Upper lobe of left lung (tissue), 6 donors: ENCODE data around the gene PPP1R13B. TPM values are rescaled to one million over a fixed set of nuclear protein-coding genes. Genes with fewer than 3 reads are reported as not detected.

Experiments
- ATAC-seq, 2 donors: fragments of 200-7000 bp; cut with Tn5 transposase; one replicate each; pipeline ENCODE4 v1.9.1; 2022; ENCODE audit warnings: mild to moderate bottlenecking in 2 of 2, moderate library complexity in 2 of 2; ENCODE audit not compliant: low FRiP score in 2 of 2
- DNase-seq, 2 donors: peaks; one replicate each; pipeline ENCODE4 v3.0.0-alpha.2; 2019 to 2020
- H3K27ac ChIP-seq, 4 donors: fragments of 200-600 bp; sonication (generic); one replicate each; pipeline ENCODE4 v1.5.1; 2016 to 2019
- H3K27me3 ChIP-seq, 4 donors: fragments of 200-600 bp; sonication (generic); one replicate each; pipeline ENCODE4 v1.5.1; 2017 to 2019
- H3K36me3 ChIP-seq, 4 donors: fragments of 200-600 bp; sonication (generic); one replicate each; pipeline ENCODE4 v1.5.1; 2016 to 2019
- H3K4me1 ChIP-seq, 4 donors: fragments of 200-600 bp; sonication (generic); one replicate each; pipeline ENCODE4 v1.5.1; 2018 to 2019
- H3K4me3 ChIP-seq, 4 donors: fragments of 200-600 bp; sonication (generic); one replicate each; pipeline ENCODE4 v1.5.1; 2017 to 2019; ENCODE audit warnings: mild to moderate bottlenecking in 2 of 4, moderate library complexity in 1 of 4
- H3K9me3 ChIP-seq, 4 donors: fragments of 200-600 bp; sonication (generic); one replicate each; pipeline ENCODE4 v1.5.1; 2018 to 2019
- EP300 ChIP-seq, 4 donors: sonication (generic); formaldehyde crosslinking; IDR thresholded peaks; one replicate each; pipeline ENCODE4 v1.5.1; 2017; ENCODE audit warnings: antibody characterized with exemption in 4 of 4, control low read depth in 2 of 4
- POLR2A ChIP-seq, 4 donors: fragments of 450-650 bp; IDR thresholded peaks; one replicate each; pipeline ENCODE4 v1.5.1; 2016 to 2017; ENCODE audit warnings: antibody characterized with exemption in 4 of 4, mild to moderate bottlenecking in 2 of 4
- POLR2AphosphoS5 ChIP-seq, 2 donors: sonication (generic); formaldehyde crosslinking; IDR thresholded peaks; one replicate each; pipeline ENCODE4 v1.5.1; 2017; ENCODE audit warnings: antibody characterized with exemption in 2 of 2
- WGBS, 2 donors: methylation state at CpG; one replicate each; pipeline ENCODE4 v1.1.5; 2017 to 2018; 5-methylcytosine and 5-hydroxymethylcytosine counted together
- total RNA-seq, 6 donors: library from RNA; depleted of rRNA in 4 of 6; stranded (reverse); fragments of >200 nt in 4 of 6; gene quantifications; one replicate each; pipeline versions ENCODE4 v1.1.0 to v1.2.1, GENCODE V29; 2016 to 2021
- TF ChIP-seq, protein P1 (sequence below), 6 experiments: fragments of 450-650 bp in 4 of 6; fragments of 200-600 bp in 2 of 6; sonication (generic) in 2 of 6; IDR thresholded peaks; one replicate each; pipeline ENCODE4 v1.5.1; 2016 to 2019; ENCODE audit warnings: antibody characterized with exemption in 6 of 6
- donor health status: DM: no; HTN: no; CAD: no; lungs with moderate emphysema.
- donor health status: DM: no; HTN: yes; CAD: no; lungs with severe emphysema.

The PPP1R13B gene
- total RNA-seq, 6 donors from 2014 or later, result 37.0 to 117 (median 71.1) TPM

DNA sequence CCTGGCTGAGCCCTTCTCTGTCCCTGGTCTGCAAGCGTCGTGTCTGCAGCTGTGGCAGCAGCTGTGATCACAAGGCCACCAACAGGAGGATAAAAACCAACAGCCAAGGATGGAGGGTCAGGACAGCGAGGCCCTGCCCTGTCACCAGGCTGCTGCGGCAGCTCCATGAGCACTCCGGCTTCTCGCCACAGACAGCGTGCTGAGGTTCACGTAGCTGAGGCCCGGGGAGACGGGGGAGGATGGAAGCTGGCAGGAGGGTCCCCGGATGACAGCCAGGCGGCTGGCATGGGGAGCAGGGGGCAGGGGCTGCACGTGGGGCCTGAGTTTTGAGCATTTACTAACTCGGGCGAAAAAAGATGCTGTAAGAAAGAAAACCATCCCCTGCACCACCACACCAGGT lies 137.6 kb downstream of the PPP1R13B start:
- TF ChIP-seq POLR2AphosphoS5 (IDR thresholded peaks at IDR 0.05) (no peak), EP300 (IDR thresholded peaks at IDR 0.05) (no peak), POLR2A (IDR thresholded peaks at IDR 0.05) (no peak)
- TF ChIP-seq, protein P1, sequence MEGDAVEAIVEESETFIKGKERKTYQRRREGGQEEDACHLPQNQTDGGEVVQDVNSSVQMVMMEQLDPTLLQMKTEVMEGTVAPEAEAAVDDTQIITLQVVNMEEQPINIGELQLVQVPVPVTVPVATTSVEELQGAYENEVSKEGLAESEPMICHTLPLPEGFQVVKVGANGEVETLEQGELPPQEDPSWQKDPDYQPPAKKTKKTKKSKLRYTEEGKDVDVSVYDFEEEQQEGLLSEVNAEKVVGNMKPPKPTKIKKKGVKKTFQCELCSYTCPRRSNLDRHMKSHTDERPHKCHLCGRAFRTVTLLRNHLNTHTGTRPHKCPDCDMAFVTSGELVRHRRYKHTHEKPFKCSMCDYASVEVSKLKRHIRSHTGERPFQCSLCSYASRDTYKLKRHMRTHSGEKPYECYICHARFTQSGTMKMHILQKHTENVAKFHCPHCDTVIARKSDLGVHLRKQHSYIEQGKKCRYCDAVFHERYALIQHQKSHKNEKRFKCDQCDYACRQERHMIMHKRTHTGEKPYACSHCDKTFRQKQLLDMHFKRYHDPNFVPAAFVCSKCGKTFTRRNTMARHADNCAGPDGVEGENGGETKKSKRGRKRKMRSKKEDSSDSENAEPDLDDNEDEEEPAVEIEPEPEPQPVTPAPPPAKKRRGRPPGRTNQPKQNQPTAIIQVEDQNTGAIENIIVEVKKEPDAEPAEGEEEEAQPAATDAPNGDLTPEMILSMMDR (IDR thresholded peaks at IDR 0.05), result no peak
- Histone ChIP-seq H3K27ac (no peak overlapping the region), H3K36me3 (peaks cover 0 to 31% (median 12%) of the 10 kb centered on the region in 4 donors), H3K4me1 (peaks cover 40 to 58% (median 48%) of the 10 kb centered on the region in 4 donors), H3K9me3 (no peaks in the 10 kb centered on the region), H3K4me3 (no peak overlapping the region), H3K27me3 (no peaks in the 10 kb centered on the region)
- WGBS, 2 donors, result 94 to 95% methylated on average over 15 of the region's 15 CpGs
- ATAC-seq, result no peak
- DNase-seq, result no peak

DNA sequence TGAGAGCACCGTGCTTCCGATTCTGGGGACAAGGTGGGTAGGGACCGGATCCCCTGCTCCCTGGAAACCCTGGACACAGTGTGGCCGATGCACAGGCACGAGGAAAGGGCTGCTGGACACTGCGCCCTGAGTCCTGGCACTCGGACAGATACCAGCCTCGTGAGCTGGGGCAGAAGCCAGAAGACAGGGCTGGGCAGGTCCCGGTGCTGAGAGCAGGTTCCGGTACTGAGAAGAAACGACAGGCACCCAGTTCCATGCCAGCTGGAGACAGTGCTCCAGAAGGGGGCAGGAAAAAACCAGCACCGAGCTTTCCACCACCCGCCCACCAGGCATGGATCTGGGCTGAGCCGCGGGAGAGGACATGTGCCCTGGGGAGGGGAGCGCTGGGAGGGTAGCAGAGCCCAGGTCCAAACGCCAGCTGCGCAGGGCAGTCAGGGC lies 138.6 kb downstream of the PPP1R13B start:
- no peak for DNase-seq
- Histone ChIP-seq H3K9me3 (no peaks in the 10 kb centered on the region), H3K4me1 (peaks cover 38 to 61% (median 49%) of the 10 kb centered on the region in 4 donors), H3K36me3 (peaks cover 0 to 41% (median 12%) of the 10 kb centered on the region in 4 donors), H3K4me3 (no peak overlapping the region), H3K27ac (no peak overlapping the region), H3K27me3 (no peaks in the 10 kb centered on the region)
- WGBS, 2 donors, result 89 to 93% methylated on average over 13 to 14 of the region's 18 CpGs
- TF ChIP-seq POLR2A (IDR thresholded peaks at IDR 0.05), result no peak
- ATAC-seq, result no peak

DNA sequence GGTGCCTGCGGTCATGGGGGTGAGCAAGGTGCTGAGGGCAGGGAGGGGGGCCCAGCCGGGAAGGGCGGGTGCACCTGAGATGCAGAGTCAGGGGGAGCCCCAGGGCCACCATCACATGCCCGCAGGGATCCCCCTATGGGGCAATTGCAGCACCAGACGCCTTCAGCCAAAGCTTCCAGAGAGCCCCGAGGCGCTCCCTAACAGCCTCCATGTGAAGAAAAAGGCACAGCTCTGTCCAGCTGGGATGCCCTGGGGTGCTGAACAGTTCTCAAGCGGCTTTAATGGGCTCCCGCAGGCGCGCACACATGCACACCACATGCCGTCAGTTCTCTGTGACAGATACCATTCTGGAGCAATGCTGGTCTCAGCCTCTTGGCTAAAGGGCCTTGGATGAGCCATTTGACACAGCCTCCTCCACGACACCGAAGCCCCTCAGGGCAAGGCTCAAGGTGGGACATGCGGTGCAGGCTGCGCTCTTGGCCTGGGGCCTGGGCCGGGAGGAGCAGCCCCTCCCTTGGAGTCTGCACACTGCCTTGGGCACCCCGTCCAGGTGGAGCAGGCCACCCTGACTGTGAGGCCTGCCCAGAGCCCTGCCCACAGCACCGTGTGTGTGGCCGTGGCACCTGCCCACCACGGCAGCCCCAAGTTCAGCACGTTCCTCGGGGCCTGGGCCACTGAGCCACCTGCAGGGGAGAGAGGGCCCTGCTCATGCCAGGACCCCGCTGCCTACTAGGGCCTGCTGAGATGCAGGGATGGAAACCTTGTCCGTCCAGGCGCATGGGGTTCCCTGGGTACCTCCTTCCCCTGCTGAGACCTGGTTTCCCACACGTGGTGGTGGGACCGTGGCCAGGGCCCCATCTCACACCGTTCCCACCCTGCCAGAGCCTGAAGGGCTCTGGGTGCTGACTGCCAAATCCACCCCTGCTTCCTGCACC lies 139.8 kb downstream of the PPP1R13B start:
- no peak overlapping the region for H3K4me3 ChIP-seq
- TF ChIP-seq EP300 (IDR thresholded peaks at IDR 0.05) (no peak), POLR2A (IDR thresholded peaks at IDR 0.05) (no peak), POLR2AphosphoS5 (IDR thresholded peaks at IDR 0.05) (no peak)
- TF ChIP-seq, protein P1 (IDR thresholded peaks at IDR 0.05), result no peak
- peaks cover 6 to 53% (median 23%) of the 10 kb centered on the region in 4 donors for H3K36me3 ChIP-seq
- WGBS, 2 donors, result 88 to 91% methylated on average over 12 to 21 of the region's 29 CpGs
- DNase-seq, result peak in 1 of 2 donors; percentile 76
- no peaks in the 10 kb centered on the region for H3K9me3 ChIP-seq
- H3K27me3 ChIP-seq, result no peaks in the 10 kb centered on the region
- peaks cover 31 to 58% (median 39%) of the 10 kb centered on the region in 4 donors for H3K4me1 ChIP-seq
- ATAC-seq, result no peak
- H3K27ac ChIP-seq, result no peak overlapping the region

DNA sequence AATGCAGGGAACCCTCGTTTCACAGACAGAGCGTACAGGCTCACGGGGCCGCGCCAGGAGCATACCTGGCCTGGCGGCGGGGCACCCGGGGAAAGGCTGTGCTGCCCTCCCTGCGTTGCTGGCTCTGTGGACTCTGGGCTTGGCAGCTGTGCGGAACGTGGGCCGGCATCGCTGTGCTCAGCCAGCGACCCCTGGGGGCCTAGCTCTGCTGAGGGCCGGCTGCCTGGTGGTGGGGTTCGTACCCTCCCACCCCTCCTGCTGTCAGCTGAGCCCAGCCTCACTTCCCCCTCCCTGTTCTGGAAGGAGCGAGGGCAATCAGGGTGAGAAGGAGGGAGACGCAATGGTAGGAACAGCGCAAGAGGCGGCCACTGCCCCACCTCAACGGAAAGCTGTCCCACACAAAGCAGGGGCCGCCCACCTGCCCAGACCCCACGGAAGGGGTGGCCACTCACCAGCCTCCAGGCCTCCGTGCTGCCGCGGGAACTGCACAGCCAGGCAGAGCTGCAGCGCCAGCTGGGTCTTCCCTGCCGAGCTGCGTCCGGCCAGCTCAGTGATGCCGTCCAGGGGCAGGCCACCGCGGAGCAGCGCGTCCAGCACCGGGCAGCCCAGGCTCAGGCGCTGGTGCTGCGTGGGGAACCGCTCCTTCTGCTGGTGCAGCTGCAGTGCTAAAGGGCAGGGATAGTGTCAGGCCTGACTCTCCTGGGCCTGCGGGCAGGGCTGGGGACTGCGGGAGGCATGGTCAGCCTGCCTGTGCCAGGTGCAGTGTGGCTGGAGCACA lies 140.6 kb downstream of the PPP1R13B start:
- H3K36me3 ChIP-seq, result peaks cover 11 to 61% (median 30%) of the 10 kb centered on the region in 4 donors
- ATAC-seq (no peak), DNase-seq (peak in 1 of 2 donors; percentile 82)
- 92 to 96% methylated on average over 4 to 28 of the region's 41 CpGs for WGBS, 2 donors
- H3K4me1 ChIP-seq, result peaks cover 23 to 49% (median 31%) of the 10 kb centered on the region in 4 donors
- H3K27me3 ChIP-seq, result no peaks in the 10 kb centered on the region
- TF ChIP-seq EP300 (IDR thresholded peaks at IDR 0.05), result no peak
- no peak for TF ChIP-seq POLR2AphosphoS5 (IDR thresholded peaks at IDR 0.05)
- TF ChIP-seq, protein P1 (IDR thresholded peaks at IDR 0.05), result no peak
- TF ChIP-seq POLR2A (IDR thresholded peaks at IDR 0.05), result no peak
- H3K9me3 ChIP-seq, result no peaks in the 10 kb centered on the region
- H3K4me3 ChIP-seq, result no peak overlapping the region
- H3K27ac ChIP-seq, result peak overlapping the region in 1 of 4 donors; percentile 79
